ENCODE results near the gene TRIM72. TPM values are rescaled to one million over a fixed set of nuclear protein-coding genes. Genes with fewer than 3 reads are reported as not detected.

TRIM72 gene
- total RNA-seq, 1 donor from 2014 or later = 0.40 TPM

DNA sequence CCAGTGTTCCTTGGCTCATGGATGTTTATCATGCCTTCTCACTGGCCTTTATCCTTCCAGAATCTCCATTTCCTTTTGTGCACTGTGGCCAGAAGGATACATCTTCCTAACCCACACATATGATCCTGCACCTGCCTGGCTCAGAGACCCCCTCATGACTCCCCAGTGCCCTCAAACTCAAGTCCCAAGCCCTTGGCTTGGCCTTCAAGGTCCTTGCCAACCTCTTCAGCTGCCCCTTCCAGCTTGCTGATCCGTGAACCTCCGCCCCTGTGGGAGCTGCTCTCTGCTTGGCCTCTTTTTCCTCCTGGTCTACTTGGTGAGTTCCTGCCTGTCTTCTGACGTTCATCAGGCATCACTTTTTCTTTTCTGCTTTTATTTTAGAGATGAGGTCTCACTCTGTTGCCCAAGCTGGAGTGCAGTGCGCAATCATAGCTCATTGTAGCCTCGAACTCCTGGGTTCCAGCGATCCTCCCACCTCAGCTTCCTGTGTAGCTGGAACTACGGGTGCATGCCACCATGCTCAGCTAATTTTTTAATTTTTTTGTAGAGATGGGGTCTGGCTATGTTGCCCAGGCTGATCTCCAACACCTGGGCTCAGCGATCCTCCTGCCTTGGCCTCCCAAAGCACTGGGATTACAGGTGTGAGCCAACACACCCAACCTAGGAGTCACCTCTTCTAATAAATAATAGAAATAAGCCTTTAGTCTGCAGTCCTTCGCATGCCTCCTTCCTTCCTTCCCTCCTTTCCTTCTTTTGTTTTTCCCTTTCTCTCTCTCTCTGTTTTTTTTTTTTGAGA, 8.8 kb upstream of the TRIM72 start:
- DNase-seq (ENCODE audit: low spot score) (no peak), ATAC-seq (no peak)
- intact Hi-C loops (cut with DNase I) = no loop called here

DNA sequence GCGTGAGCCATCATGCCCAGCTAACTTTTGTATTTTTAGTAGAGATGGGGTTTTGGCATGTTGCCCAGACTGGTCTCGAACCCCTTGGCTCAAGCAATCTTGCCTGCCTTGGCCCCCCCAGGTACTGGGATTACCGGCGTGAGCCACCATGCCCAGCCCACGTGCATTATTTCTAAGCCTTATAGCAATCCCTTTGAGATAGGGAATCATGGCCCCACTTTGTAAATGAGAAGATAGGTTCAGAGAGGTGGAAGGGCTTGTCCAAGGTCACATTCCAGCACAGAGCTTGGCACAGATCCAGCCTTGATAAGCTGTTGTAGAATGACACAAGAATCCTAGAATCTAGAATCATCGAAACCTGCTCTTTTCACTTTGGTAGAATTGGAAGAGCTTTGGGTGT, 7.1 kb upstream of the TRIM72 start:
- DNase-seq (ENCODE audit: low spot score) (no peak), ATAC-seq (no peak)
- intact Hi-C loops (cut with DNase I) = no loop called here

DNA sequence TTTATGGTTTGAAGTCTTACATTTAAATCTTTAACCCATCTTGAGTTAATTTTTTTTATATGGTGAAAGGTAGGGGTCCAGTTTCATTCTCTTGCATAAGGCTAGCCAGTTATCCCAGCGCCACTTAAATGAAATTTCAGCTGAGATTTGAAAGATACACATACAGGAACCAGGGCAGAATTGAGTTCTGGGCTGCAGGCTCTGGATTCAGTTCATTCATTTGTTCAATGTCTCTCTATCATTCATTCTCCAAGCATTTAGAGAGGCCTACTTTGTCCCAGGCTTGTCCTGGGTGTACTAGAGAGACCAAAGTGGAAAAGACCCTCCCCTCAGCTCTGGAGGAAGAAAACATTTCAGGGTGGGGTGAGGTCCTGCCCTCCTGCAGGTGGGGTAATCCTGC, 577 bp upstream of the TRIM72 start:
- DNase-seq (ENCODE audit: low spot score) = no peak
- intact Hi-C loops (cut with DNase I) = no loop called here
- no peak for ATAC-seq

DNA sequence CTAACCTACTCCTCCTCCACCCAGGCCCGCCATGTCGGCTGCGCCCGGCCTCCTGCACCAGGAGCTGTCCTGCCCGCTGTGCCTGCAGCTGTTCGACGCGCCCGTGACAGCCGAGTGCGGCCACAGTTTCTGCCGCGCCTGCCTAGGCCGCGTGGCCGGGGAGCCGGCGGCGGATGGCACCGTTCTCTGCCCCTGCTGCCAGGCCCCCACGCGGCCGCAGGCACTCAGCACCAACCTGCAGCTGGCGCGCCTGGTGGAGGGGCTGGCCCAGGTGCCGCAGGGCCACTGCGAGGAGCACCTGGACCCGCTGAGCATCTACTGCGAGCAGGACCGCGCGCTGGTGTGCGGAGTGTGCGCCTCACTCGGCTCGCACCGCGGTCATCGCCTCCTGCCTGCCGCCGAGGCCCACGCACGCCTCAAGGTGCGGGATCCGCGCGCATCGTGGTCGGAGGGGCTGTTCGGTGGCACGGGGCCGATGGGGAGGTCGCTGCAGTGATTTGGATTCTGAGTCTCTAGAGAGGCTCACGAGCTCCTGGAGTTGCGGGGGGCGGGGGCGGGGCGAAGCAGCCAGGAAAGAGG, 878 bp downstream of the TRIM72 start:
- no peak for ATAC-seq
- DNase-seq (ENCODE audit: low spot score) = no peak
- intact Hi-C loops (cut with DNase I) = loop anchor here (5.0 kb wide), 1 partner anchor 612 kb away; no protein-coding TSS in a partner anchor

DNA sequence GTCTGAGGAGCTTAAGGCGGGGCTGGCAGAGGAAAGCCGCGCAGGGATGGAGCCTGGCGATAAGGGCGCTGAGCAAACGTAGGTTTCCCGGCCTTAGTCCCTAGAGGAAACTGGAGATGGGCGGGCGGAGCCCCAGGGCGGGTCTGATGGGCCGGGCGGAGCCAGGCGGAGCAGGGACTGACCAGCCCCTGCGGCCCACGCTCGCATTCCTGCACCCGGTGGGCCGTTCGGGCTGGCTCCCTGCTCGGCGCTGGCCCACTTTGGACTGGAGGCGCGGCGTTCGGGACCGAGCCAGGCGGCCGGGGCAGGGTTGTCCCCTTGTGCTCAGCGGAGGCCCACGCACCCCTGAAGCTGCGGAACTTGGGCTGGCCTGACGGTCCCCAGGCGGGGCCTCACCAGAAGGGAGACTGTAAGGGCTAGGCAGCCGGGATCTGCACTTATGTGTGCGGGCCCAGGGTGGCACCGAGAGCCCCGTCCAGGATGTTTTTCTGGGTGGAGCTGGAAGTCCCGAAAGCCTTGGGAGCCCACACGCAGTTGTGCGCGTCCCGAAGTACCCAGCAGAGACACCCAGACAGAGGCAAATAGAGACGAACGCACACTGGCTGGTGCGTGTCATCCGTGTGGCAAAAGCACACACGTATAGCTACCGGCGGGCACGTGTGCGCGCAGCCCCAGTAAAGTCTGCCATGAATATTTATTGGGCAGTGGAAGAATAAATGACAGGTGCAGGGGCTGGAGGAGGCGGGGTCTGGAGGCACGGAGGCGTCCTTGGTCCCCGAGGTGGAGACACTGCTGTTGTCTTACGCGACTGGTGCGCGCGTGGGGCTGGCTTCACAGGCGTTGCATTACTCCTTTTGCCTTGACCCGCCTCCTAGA, 1.6 kb downstream of the TRIM72 start:
- ATAC-seq (peak; percentile 83), DNase-seq (ENCODE audit: low spot score) (peak; percentile 70)
- intact Hi-C loops (cut with DNase I) = loop anchor here (5.0 kb wide), 1 partner anchor 613 kb away; no protein-coding TSS in a partner anchor

DNA sequence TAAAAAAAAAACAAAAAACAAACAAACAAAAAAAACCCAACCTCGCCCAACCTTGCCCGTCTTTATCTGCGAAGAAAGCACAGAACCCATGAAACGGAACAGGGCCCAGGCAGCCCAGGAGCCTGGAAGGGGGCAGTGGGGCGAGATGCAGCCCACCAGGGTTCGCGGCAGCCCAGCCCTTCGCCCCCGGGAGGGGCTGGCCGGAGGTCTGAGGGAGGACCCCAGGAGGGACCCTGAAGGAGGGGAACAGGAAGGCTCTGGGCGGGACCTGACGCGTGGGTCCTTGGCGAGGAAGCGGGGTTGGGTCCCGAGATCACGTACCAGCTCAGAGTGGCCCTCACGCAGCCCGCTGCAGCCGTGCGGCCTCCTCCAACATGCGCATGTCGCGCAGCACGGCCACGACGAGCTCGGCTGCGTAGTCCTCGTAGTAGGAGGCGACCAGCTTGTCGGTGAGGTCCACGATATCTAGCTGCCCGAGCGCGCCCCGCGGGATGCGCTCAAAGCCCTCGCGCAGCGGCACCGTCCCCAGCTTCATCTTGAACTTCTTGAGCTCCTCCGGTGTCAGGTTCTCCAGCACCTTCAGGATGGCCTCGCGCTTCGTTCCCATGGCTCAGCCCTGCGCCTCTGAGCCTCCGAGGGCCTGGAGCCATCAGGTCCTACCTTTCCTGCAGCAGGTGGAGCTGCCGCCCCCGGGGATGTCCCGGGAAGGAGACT, 2.7 kb downstream of the TRIM72 start, which contains the start of gene PYDC1:
PYDC1 (minus strand) TSS at position 714 of the 714 bp plus-strand sequence; CDS start at position 607, 107 bp downstream.
- ATAC-seq (peak; percentile 8), DNase-seq (ENCODE audit: low spot score) (no peak)
- intact Hi-C loops (cut with DNase I) = loop anchor here (5.0 kb wide), 1 partner anchor 614 kb away; no protein-coding TSS in a partner anchor

DNA sequence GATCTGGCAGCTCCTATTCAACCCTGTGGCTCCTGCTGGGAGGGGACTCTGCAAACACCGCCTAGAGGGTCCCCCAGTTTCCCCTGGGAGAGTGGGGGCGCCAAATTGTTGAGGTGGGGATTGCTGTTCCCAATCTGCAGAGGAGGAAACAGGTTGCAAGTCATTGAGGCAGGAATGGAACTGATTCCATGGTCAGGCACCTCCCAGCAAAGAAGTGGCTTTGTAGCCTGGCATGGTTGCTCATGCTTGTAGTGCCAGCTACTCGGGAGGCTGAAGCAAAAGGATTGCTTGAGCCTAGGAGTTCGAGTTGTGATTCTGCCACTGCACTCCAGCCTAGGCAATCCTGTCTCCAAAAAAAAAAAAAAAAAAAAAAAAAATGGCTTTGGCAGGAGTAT, 3.2 kb downstream of the TRIM72 start:
- intact Hi-C loops (cut with DNase I) = loop anchor here (5.0 kb wide), 1 partner anchor 615 kb away; no protein-coding TSS in a partner anchor
- no peak for ATAC-seq

DNA sequence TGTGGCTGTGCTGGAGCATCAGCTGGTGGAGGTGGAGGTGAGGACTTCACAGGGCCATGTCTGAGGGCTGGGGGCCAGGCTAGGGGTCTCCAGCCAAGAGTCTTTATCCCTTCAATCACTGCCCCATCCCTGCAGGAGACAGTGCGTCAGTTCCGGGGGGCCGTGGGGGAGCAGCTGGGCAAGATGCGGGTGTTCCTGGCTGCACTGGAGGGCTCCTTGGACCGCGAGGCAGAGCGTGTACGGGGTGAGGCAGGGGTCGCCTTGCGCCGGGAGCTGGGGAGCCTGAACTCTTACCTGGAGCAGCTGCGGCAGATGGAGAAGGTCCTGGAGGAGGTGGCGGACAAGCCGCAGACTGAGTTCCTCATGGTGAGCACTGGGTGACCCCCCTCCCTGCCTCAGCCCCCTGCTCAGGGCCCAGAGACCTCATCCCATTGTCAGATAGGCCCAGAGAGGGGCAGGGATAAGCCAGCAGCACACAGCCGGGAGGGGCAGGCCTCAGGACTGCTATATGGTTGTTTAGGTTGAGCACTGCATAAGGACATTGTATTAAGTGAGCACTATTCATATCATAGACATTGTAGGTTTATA, 5.3 kb downstream of the TRIM72 start:
- DNase-seq (ENCODE audit: low spot score) (no peak), ATAC-seq (no peak)
- intact Hi-C loops (cut with DNase I) = loop anchor here (5.0 kb wide), 1 partner anchor 617 kb away; no protein-coding TSS in a partner anchor

More for the DNA sequence above, 3.2 kb downstream of the TRIM72 start:
- no peak for DNase-seq (ENCODE audit: low spot score)

DNA sequence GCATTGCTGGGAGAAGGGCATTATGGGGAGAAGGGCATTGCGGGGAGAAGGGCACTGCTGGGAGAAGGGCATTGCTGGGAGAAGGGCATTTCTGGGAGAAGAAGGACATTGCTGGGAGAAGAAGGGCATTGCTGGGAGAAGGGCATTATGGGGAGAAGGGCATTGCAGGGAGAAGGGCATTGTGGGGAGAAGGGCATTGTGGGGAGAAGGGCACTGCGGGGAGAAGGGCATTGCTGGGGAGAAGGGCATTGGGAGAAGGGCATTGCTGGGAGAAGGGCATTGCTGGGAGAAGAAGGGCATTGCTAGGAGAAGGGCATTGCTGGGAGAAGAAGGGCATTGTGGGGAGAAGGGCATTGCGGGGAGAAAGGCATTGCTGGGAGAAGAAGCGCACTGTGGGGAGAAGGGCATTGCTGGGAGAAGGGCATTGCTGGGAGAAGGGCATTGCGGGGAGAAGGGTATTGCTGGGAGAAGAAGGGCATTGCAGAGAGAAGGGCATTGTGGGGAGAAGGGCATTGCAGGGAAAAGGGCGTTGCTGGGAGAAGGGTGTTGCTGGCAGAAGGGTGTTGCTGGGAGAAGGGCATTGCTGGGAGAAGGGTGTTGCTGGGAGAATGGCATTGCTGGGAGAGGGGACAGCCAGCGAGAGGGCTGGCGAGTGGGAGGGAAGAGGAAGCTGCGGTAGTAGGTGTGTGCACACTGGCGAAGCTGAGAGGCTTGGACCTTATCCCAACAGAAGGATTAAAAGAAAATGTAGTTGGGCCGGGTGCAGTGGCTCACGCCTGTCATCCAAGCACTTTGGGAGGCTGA, 7.6 kb downstream of the TRIM72 start:
- DNase-seq (ENCODE audit: low spot score) = no peak
- intact Hi-C loops (cut with DNase I) = no loop called here
- no peak for ATAC-seq

DNA sequence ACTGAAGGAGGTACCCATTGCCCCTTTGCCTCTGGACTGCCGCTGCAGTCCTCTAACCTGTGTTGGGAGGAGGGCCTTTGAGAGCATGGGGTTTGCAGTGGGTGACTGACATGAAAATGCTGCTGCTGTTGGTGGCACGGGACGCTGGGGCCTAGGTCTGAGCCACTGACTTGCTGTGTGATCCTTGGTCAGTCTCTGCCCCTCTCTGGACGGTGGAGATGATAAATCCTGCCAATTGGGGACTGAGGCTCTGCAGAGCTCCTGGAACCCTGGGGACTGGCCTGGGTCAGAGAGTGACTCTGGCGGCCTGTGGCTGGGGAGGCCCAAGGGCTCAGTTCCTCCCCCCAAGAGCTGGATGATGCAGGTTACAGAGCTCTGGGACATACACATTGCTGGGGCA, 9.1 kb downstream of the TRIM72 start:
- no peak for ATAC-seq
- intact Hi-C loops (cut with DNase I) = no loop called here
- no peak for DNase-seq (ENCODE audit: low spot score)

DNA sequence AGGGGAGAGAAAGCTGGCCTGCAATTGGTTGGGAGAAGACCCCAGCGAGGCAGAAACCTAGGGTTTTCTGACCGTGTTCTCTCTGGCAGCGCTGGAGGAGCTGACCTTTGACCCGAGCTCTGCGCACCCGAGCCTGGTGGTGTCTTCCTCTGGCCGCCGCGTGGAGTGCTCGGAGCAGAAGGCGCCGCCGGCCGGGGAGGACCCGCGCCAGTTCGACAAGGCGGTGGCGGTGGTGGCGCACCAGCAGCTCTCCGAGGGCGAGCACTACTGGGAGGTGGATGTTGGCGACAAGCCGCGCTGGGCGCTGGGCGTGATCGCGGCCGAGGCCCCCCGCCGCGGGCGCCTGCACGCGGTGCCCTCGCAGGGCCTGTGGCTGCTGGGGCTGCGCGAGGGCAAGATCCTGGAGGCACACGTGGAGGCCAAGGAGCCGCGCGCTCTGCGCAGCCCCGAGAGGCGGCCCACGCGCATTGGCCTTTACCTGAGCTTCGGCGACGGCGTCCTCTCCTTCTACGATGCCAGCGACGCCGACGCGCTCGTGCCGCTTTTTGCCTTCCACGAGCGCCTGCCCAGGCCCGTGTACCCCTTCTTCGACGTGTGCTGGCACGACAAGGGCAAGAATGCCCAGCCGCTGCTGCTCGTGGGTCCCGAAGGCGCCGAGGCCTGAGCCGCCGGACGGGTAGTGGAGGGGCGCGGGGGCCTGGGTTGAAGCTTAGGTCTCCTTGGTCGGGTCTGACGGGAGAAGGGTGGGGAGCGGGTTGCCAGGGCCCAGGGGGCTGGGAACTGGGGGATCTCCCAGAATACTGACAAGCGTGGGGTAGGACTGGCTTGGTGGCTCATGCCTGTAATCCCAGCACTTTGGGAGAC, 10.4 kb downstream of the TRIM72 start:
- ATAC-seq = no peak
- intact Hi-C loops (cut with DNase I) = no loop called here
- no peak for DNase-seq (ENCODE audit: low spot score)

DNA sequence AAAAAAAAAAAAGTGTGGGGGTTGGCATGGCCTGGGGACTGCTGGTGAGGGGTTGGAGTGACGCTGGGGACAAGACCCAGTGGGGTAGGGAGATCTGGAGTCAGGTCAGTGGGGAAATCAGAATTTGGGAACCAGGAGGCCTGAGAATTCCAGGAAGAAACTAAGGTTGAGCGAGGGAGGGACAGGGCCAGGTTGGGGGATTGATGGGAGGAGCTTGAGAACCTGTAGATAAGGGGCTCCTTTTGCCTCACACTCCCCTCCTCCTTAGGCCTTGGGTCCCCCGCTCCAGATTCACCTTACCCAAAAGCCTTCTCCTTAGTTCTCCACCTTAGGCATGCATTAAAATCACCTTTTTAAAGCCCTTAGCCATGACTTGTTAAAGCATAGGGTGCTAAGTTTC, 11.3 kb downstream of the TRIM72 start:
- intact Hi-C loops (cut with DNase I) = no loop called here
- no peak for DNase-seq (ENCODE audit: low spot score)
- ATAC-seq = no peak

DNA sequence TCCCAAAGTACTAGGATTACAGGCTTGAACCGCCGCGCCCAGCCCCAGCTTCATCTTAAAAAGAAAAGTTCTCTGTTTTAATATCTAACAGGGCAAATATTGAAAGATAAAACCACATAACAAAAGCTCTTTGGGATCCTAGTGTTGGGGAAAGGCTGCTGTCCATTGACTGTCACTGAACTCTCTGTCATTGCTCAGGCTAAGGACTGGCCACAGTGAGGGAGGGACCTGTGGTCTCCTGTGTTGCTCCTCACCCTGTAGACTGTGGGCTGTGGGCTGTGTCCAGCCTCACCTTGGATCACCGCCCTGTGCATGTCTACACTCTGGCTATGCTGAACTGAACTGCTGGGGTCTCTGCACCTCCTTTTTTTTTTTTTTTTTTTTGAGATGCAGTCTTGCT, 14.3 kb downstream of the TRIM72 start:
- ATAC-seq (no peak), DNase-seq (ENCODE audit: low spot score) (no peak)
- intact Hi-C loops (cut with DNase I) = no loop called here

DNA sequence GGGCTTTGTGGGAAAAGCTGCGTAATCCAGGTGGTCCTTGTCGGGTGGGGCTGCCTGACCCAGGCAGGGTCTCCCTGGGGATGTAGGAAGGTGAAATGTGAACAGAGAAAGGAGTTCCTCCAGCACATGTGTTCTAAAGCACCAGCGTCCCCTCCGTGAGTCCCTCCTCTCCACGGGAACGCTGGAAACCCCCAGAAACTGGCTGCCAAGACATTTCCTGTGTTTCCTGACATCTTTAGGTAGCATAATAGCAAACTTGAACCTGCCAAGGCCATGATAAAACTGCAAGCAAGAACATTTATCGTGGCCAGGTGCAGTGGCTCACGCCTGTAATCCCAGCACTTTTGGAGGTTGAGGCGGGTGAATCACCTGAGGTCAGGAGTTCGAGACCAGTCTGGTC, 15.6 kb downstream of the TRIM72 start:
- intact Hi-C loops (cut with DNase I) = no loop called here
- ATAC-seq = no peak

DNA sequence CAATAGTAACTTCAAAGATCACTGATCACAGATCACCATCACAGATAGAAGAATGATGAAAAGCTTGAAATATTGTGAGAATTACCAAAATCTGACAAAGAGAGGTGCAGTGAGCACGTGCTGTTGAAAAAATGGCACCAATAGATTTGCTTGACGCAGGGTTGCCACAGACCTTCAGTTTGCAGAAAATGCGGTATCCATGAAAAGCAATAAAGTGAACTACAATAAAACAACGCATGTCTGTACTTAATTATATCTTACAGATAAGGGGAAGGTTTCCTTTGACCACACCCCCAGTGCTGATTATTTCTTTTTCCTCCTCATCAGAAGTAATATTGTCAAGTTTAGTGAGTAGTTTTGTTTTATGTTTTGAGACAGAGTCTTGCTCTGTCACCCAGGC, 24.1 kb downstream of the TRIM72 start:
- intact Hi-C loops (cut with DNase I) = no loop called here
- ATAC-seq (no peak), DNase-seq (ENCODE audit: low spot score) (no peak)

More for the DNA sequence above, 15.6 kb downstream of the TRIM72 start:
- no peak for DNase-seq (ENCODE audit: low spot score)

DNA sequence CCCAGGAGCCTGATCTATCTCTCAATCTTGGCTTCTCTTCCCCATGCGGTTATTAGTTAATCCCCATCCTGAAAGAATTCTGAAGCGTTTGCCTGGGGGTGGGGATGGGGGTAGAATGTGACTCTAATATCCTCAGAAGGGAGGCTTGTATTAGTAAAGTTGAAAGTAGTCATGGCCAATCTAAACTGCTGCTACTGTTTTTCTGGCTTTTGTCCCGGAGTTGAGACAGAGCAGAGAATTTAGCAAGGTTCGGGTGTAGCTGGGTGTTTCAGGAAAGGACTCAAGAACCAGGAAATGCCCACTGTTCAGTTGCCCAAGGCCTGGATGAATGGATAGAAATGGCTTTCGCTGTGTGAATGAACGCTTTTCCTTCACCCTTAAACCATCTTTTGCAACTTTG, 28.3 kb downstream of the TRIM72 start:
- intact Hi-C loops (cut with DNase I) = no loop called here
- ATAC-seq (no peak), DNase-seq (ENCODE audit: low spot score) (no peak)

Data from sciatic nerve (tissue), 2 donors.